HG03159 (cell line): Measurements from ENCODE around the gene LRMDA.

Source experiments
- ATAC-seq: cut with Tn5 transposase; IDR thresholded peaks from one replicate; pipeline ENCODE4 v1.9.1; 2021; ENCODE audit warnings: mild to moderate bottlenecking, moderate library complexity; ENCODE audit not compliant: unreplicated experiment

LRMDA gene

GRCh38 chr10:76302481-76302880 is 871.1 kb downstream of the LRMDA start:
- ATAC-seq, result no peak

GRCh38 chr10:76302961-76303630 is 871.7 kb downstream of the LRMDA start:
- no peak for ATAC-seq

- ATAC-seq, result peak; percentile 73
Measured at GRCh38 chr10:76303682-76304316, 872.4 kb downstream of the LRMDA start.

- no peak for ATAC-seq
Measured at GRCh38 chr10:76305930-76306615, 874.6 kb downstream of the LRMDA start.

GRCh38 chr10:76306856-76307255 is 875.4 kb downstream of the LRMDA start:
- ATAC-seq, result no peak

- no peak for ATAC-seq
Measured at GRCh38 chr10:76309070-76309469, 877.6 kb downstream of the LRMDA start.

GRCh38 chr10:76309741-76310587 is 878.5 kb downstream of the LRMDA start:
- ATAC-seq, result no peak

GRCh38 chr10:76310588-76311080 is 879.2 kb downstream of the LRMDA start:
- no peak for ATAC-seq

- ATAC-seq, result peak; percentile 93
Measured at GRCh38 chr10:76311752-76312636, 880.6 kb downstream of the LRMDA start.

- ATAC-seq, result no peak
Measured at GRCh38 chr10:76315240-76315639, 883.8 kb downstream of the LRMDA start.

GRCh38 chr10:76316234-76316633 is 884.8 kb downstream of the LRMDA start:
- no peak for ATAC-seq

GRCh38 chr10:76317078-76317477 is 885.7 kb downstream of the LRMDA start:
- no peak for ATAC-seq

- ATAC-seq, result no peak
Measured at GRCh38 chr10:76318211-76318610, 886.8 kb downstream of the LRMDA start.

- no peak for ATAC-seq
Measured at GRCh38 chr10:76319661-76320060, 888.2 kb downstream of the LRMDA start.

- no peak for ATAC-seq
Measured at GRCh38 chr10:76324283-76324682, 892.9 kb downstream of the LRMDA start.

- no peak for ATAC-seq
Measured at GRCh38 chr10:76327441-76327840, 896.0 kb downstream of the LRMDA start.

- no peak for ATAC-seq
Measured at GRCh38 chr10:76328348-76328747, 896.9 kb downstream of the LRMDA start.

GRCh38 chr10:76329891-76330575 is 898.6 kb downstream of the LRMDA start:
- ATAC-seq, result no peak

- ATAC-seq, result no peak
Measured at GRCh38 chr10:76331742-76332141, 900.3 kb downstream of the LRMDA start.
